HuH-7.5 (cell line): ENCODE results near the gene ADORA2A.

Experiments used
- DNase-seq: peaks from one replicate; pipeline ENCODE4 v3.0.0; 2011; ENCODE audit warnings: low spot score

ADORA2A gene

GRCh38 chr22:24427500-24428164, at the start of gene ADORA2A:
TSS of gene ADORA2A (plus strand) at chr22:24427599. CDS start at chr22:24433405, 5,806 bp downstream.
- DNase-seq = no peak

GRCh38 chr22:24379536-24379935, 47.9 kb upstream of the ADORA2A start:
- DNase-seq = no peak

- no peak for DNase-seq
These were observed 47.0 kb upstream of the ADORA2A start for GRCh38 chr22:24380220-24380904.

GRCh38 chr22:24380905-24381230, 46.5 kb upstream of the ADORA2A start:
- DNase-seq = no peak

GRCh38 chr22:24383061-24383460, 44.3 kb upstream of the ADORA2A start:
- no peak for DNase-seq

GRCh38 chr22:24384131-24384530, 43.3 kb upstream of the ADORA2A start:
- DNase-seq = no peak

GRCh38 chr22:24386937-24387471, 40.4 kb upstream of the ADORA2A start:
- no peak for DNase-seq

- DNase-seq = no peak
These were observed 37.7 kb upstream of the ADORA2A start for GRCh38 chr22:24389680-24390079.

- DNase-seq = no peak
These were observed 37.2 kb upstream of the ADORA2A start for GRCh38 chr22:24390156-24390555.

- no peak for DNase-seq
These were observed 36.8 kb upstream of the ADORA2A start for GRCh38 chr22:24390576-24390975.

GRCh38 chr22:24391836-24392217, 35.6 kb upstream of the ADORA2A start:
- DNase-seq = no peak

- no peak for DNase-seq
These were observed 35.0 kb upstream of the ADORA2A start for GRCh38 chr22:24392218-24392931.

GRCh38 chr22:24393012-24393559, 34.3 kb upstream of the ADORA2A start:
- no peak for DNase-seq

GRCh38 chr22:24393848-24394247, 33.6 kb upstream of the ADORA2A start:
- DNase-seq = no peak

GRCh38 chr22:24394254-24394653, 33.1 kb upstream of the ADORA2A start:
- DNase-seq = no peak

- DNase-seq = no peak
These were observed 29.0 kb upstream of the ADORA2A start for GRCh38 chr22:24398409-24398808.

GRCh38 chr22:24400034-24400725, 27.2 kb upstream of the ADORA2A start:
- no peak for DNase-seq

- no peak for DNase-seq
These were observed 26.4 kb upstream of the ADORA2A start for GRCh38 chr22:24400726-24401596.

- no peak for DNase-seq
These were observed 25.4 kb upstream of the ADORA2A start for GRCh38 chr22:24401931-24402367.

GRCh38 chr22:24402460-24403192, 24.8 kb upstream of the ADORA2A start:
- no peak for DNase-seq
